ENCODE data around the gene GLYATL1B. TPM values are rescaled to one million over a fixed set of nuclear protein-coding genes. Genes with fewer than 3 reads are reported as not detected.

The GLYATL1B gene
- total and polyA plus RNA-seq, 2 donors (not counting 1 experiment from before 2014, with no cell fraction given), result not detected

DNA sequence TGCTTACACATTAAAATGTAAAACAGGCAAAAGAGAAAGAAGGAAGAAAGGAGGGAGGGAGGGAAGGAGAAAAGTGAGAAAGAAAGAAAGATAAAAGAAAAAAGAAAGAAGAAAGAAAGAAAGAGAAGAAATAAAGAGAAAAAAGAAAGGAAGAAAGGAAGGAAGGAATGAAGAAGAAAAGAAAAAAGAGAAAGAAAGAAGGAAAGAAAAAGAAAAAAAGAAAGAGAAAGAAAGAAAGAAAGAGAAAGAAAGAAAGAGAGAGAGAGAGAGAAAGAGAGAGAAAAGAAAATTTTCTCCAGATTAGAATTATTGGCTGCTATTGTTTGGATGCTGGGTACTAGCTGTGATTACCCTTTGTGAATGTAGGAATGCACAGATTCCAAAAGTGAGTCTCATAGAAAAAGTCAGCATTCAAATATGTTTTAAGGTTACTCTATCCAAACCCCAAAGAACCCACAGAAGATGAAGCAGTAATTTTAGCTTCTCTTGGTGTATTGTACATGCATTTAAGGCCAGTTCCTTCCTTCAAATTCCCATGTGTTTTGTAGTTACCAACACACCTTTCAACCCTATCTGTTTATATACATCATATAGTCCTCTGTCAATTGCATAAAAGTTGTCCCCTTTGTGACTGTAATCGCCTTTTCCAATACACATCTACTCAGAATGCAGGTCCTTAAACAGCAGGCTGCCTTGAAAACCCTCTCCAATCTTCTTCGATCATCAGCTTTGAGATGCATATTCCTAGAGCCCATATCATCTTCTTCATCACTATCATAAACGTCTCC is 55.8 kb downstream of the GLYATL1B start:
- intact Hi-C loops (cut with micrococcal nuclease), result loop anchor here (1.0 to 5.0 kb wide), 7 partner anchors 16 to 1475 kb away; partner anchors contain the start of genes ZDHHC5 and ZFP91
- H4K20me1 ChIP-seq (ENCODE audit: control insufficient read depth, insufficient read depth, low read length, poor library complexity, severe bottlenecking), result no peaks in the 10 kb centered on the region
- ChIA-PET CTCF (interaction anchor here (1.1 to 3.8 kb wide), 9 partner anchors 10 to 489 kb away, joined by 3 to 94 read pairs (median 5); partner anchors contain the start of gene DTX4), POLR2A (interaction anchor here (0.7 to 1.8 kb wide), 6 partner anchors 14 to 83 kb away, joined by 3 to 11 read pairs (median 4); no protein-coding TSS in a partner anchor)
- 3% methylated on average over 3 of the region's 3 CpGs for WGBS (ENCODE audit: insufficient coverage)
- H3K27me3 ChIP-seq (replicated peaks in 1 of 4; ENCODE audit: control extremely low read depth in 1 of 4, control insufficient read depth in 3 of 4, insufficient read depth in 4 of 4, low read length in 3 of 4), result no peaks in the 10 kb centered on the region
- peak overlapping the region; percentile 81 to 94 (median 89) for H3K4me3 ChIP-seq (ENCODE audit: control extremely low read depth in 1 of 5, extremely low read depth in 1 of 5, insufficient read depth in 1 of 5, low read depth in 2 of 5, low read length in 4 of 5)
- DNase-seq (no peak), ATAC-seq (ENCODE audit: low read depth) (no peak)
- H3K79me2 ChIP-seq (ENCODE audit: control insufficient read depth, insufficient read depth, low read length), result peaks cover 54% of the 10 kb centered on the region
- peak overlapping the region; percentile 88 to 90 for H3K27ac ChIP-seq (ENCODE audit: low read length in 2 of 2)
- peak overlapping the region; percentile 97 for H3K4me3 Mint-ChIP-seq
- no peaks in the 10 kb centered on the region for H3K9me3 ChIP-seq (ENCODE audit: control extremely low read depth in 1 of 3, control insufficient read depth in 2 of 3, insufficient read depth in 1 of 3, low read length in 2 of 3)
- H3K4me1 ChIP-seq (ENCODE audit: control insufficient read depth in 2 of 2, insufficient read depth in 2 of 2, low read length in 2 of 2), result peaks cover 31 to 38% of the 10 kb centered on the region in 2 donors
- H3K27me3 Mint-ChIP-seq, result no peaks in the 10 kb centered on the region
- H3K36me3 ChIP-seq (replicated peaks in 1 of 2; ENCODE audit: control extremely low read depth in 1 of 2, control insufficient read depth in 1 of 2, extremely low read depth in 1 of 2, insufficient read depth in 2 of 2, low read length in 1 of 2), result peaks cover 2 to 10% of the 10 kb centered on the region in 2 experiments
- H3K27ac Mint-ChIP-seq, result peak overlapping the region; percentile 87
- peak overlapping the region; percentile 96 for H3K4me2 ChIP-seq (replicated peaks; ENCODE audit: low read depth, low read length, poor library complexity, severe bottlenecking)
- peak overlapping the region; percentile 88 for H2AFZ ChIP-seq (ENCODE audit: insufficient read depth, low read depth, low read length, poor library complexity, severe bottlenecking)
- H3K4me1 Mint-ChIP-seq, result peaks cover 58% of the 10 kb centered on the region
- TF ChIP-seq, protein P1, sequence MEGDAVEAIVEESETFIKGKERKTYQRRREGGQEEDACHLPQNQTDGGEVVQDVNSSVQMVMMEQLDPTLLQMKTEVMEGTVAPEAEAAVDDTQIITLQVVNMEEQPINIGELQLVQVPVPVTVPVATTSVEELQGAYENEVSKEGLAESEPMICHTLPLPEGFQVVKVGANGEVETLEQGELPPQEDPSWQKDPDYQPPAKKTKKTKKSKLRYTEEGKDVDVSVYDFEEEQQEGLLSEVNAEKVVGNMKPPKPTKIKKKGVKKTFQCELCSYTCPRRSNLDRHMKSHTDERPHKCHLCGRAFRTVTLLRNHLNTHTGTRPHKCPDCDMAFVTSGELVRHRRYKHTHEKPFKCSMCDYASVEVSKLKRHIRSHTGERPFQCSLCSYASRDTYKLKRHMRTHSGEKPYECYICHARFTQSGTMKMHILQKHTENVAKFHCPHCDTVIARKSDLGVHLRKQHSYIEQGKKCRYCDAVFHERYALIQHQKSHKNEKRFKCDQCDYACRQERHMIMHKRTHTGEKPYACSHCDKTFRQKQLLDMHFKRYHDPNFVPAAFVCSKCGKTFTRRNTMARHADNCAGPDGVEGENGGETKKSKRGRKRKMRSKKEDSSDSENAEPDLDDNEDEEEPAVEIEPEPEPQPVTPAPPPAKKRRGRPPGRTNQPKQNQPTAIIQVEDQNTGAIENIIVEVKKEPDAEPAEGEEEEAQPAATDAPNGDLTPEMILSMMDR (IDR thresholded peaks at IDR 0.05), result peak; percentile 27
- TF ChIP-seq EZH2 (IDR thresholded peaks at IDR 0.05; ENCODE audit: borderline replicate concordance, insufficient read depth, low read depth, low read length, poor library complexity, severe bottlenecking), result no peak
- H3K9ac ChIP-seq (ENCODE audit: low read length), result peak overlapping the region; percentile 80
- H3K9me3 Mint-ChIP-seq (ENCODE audit: insufficient read depth), result no peaks in the 10 kb centered on the region

Measured in B cell (primary cell).